ENCODE measurements around the gene SRPX2.
A peak's percentile ranks its signal among the peaks of the same experiment; 100 is the strongest.

GRCh38 chrX:100673397-100673953, 29.5 kb downstream of the SRPX2 start:
- no peak for TF ChIP-seq POLR2A (IDR thresholded peaks at IDR 0.05)
- TF ChIP-seq, protein P1, sequence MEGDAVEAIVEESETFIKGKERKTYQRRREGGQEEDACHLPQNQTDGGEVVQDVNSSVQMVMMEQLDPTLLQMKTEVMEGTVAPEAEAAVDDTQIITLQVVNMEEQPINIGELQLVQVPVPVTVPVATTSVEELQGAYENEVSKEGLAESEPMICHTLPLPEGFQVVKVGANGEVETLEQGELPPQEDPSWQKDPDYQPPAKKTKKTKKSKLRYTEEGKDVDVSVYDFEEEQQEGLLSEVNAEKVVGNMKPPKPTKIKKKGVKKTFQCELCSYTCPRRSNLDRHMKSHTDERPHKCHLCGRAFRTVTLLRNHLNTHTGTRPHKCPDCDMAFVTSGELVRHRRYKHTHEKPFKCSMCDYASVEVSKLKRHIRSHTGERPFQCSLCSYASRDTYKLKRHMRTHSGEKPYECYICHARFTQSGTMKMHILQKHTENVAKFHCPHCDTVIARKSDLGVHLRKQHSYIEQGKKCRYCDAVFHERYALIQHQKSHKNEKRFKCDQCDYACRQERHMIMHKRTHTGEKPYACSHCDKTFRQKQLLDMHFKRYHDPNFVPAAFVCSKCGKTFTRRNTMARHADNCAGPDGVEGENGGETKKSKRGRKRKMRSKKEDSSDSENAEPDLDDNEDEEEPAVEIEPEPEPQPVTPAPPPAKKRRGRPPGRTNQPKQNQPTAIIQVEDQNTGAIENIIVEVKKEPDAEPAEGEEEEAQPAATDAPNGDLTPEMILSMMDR (IDR thresholded peaks at IDR 0.05) = no peak
- TF ChIP-seq POLR2AphosphoS5 (IDR thresholded peaks at IDR 0.05) = peak in 1 of 4 donors; percentile 7
